GM12878 (cell line): Measurements from ENCODE around the gene MYO6. TPM values are rescaled to one million over a fixed set of nuclear protein-coding genes. Genes with fewer than 3 reads are reported as not detected.

Experiments
- ATAC-seq: fragments of 200-7000 bp; cut with Tn5 transposase; 3 replicates; pipeline ENCODE4 v1.9.1; 2020; ENCODE audit warnings: mild to moderate bottlenecking, moderate library complexity
- BruUV-seq: library from RNA; stranded (reverse); fragments of 400-500 nt; replicated peaks from 2 replicates; lab custom pipeline; 2021; lab: Mats Ljungman, UMichigan
- CTCF ChIA-PET: fragments of 300-600 bp; sonication (Branson Sonifier 250); formaldehyde crosslinking; extraction: SDS; loops from one replicate; lab custom pipeline; 2021; ENCODE audit warnings: inconsistent platforms; lab: Yijun Ruan, JAX
- POLR2A ChIA-PET: fragments of 350-600 bp; formaldehyde crosslinking; extraction: SDS; loops from one replicate; lab custom pipeline; 2021; ENCODE audit warnings: inconsistent platforms; lab: Charles Lee
- RAD21 ChIA-PET: fragments of 300-600 bp; sonication (Branson Sonifier 250); formaldehyde crosslinking; loops from one replicate; lab custom pipeline; 2023; ENCODE audit warnings: antibody characterized with exemption; ENCODE audit not compliant: unreplicated experiment; lab: Charles Lee
- SMC1A ChIA-PET: fragments of 300-600 bp; sonication (Branson Sonifier 250); formaldehyde crosslinking; loops from one replicate; lab custom pipeline; 2023; ENCODE audit not compliant: unreplicated experiment, uncharacterized antibody; lab: Charles Lee
- DNase-seq: peaks from one replicate; pipeline ENCODE4 v3.0.0-alpha.2; 2011; ENCODE audit warnings: low read depth, low spot score
- FAIRE-seq: peaks from 3 replicates; lab custom pipeline; 2011; peaks lifted over from hg19 to GRCh38; lab: Jason Lieb, UNC
- H2AFZ ChIP-seq: 2 replicates; pipeline ENCODE4 v1.6.0; 2011; ENCODE audit warnings: low read depth, low read length, control low read depth; ENCODE audit not compliant: control insufficient read depth
- H3K27ac ChIP-seq: 2 replicates; pipeline ENCODE4 v1.5.1; 2011; ENCODE audit warnings: control low read depth; ENCODE audit not compliant: control insufficient read depth, insufficient read depth
- H3K27me3 ChIP-seq, 2 experiments: replicated peaks in 1 of 2; 2 replicates each; pipeline versions ENCODE4 v1.6.0 to v1.6.1; 2011; ENCODE audit warnings: low read length in 1 of 2; ENCODE audit not compliant: control insufficient read depth in 2 of 2, insufficient read depth in 2 of 2
- H3K36me3 ChIP-seq, 2 experiments: 2 replicates each; pipeline ENCODE4 v1.5.1; 2011; ENCODE audit warnings: low read length in 1 of 2; ENCODE audit not compliant: control insufficient read depth in 2 of 2, insufficient read depth in 2 of 2
- H3K4me1 ChIP-seq: 2 replicates; pipeline ENCODE4 v1.6.1; 2011; ENCODE audit warnings: mild to moderate bottlenecking, low read length, moderate library complexity, mixed read lengths; ENCODE audit not compliant: control insufficient read depth, insufficient read depth
- H3K4me2 ChIP-seq: 2 replicates; pipeline ENCODE4 v1.6.0; 2011; ENCODE audit warnings: control low read depth; ENCODE audit not compliant: control insufficient read depth, insufficient read depth
- H3K4me3 ChIP-seq: fragments of 200-600 bp; sonication (generic); 2 replicates; pipeline ENCODE4 v1.5.1; 2016
- H3K79me2 ChIP-seq: 2 replicates; pipeline ENCODE4 v1.6.0; 2011; ENCODE audit warnings: low read length; ENCODE audit not compliant: control insufficient read depth, insufficient read depth
- H3K9ac ChIP-seq: 2 replicates; pipeline ENCODE4 v1.8.0; 2011; ENCODE audit warnings: low read length, control low read depth, mixed read lengths; ENCODE audit not compliant: control insufficient read depth, insufficient read depth
- H3K9me3 ChIP-seq: replicated peaks from 3 replicates; pipeline ENCODE4 v1.5.1; 2011; ENCODE audit warnings: mild to moderate bottlenecking, low read length; ENCODE audit not compliant: control insufficient read depth, insufficient read depth
- H4K20me1 ChIP-seq: 2 replicates; pipeline ENCODE4 v1.6.0; 2011; ENCODE audit not compliant: control insufficient read depth, insufficient read depth
- FOS ChIP-seq: IDR thresholded peaks from 3 replicates; pipeline ENCODE4 v1.6.1; 2011; ENCODE audit warnings: borderline replicate concordance; ENCODE audit not compliant: insufficient read length; ENCODE audit errors: extremely low read depth
- IRF4 ChIP-seq: IDR thresholded peaks from 2 replicates; pipeline ENCODE4 v1.6.1; 2011; ENCODE audit warnings: low read depth, low read length
- KDM1A ChIP-seq: fragments of 200-600 bp; sonication (generic); IDR thresholded peaks from 2 replicates; pipeline ENCODE4 v1.6.1; 2016; ENCODE audit warnings: borderline replicate concordance
- MTA3 ChIP-seq: IDR thresholded peaks from 2 replicates; pipeline ENCODE4 v1.6.1; 2012; ENCODE audit warnings: low read length, inconsistent platforms, borderline replicate concordance
- MYB ChIP-seq: fragments of 150-350 bp; IDR thresholded peaks from 2 replicates; pipeline ENCODE4 v1.6.1; 2014; ENCODE audit warnings: mild to moderate bottlenecking, low read depth, low read length, borderline replicate concordance
- MYC ChIP-seq: IDR thresholded peaks from 2 replicates; pipeline ENCODE4 v1.6.1; 2011; ENCODE audit warnings: mild to moderate bottlenecking, low read length, moderate library complexity, inconsistent platforms; ENCODE audit not compliant: insufficient read depth, insufficient replicate concordance, insufficient read length, severe bottlenecking
- POU2F2 ChIP-seq: IDR thresholded peaks from 3 replicates; pipeline ENCODE4 v1.6.1; 2011; ENCODE audit warnings: low read depth, mild to moderate bottlenecking, low read length, borderline replicate concordance
- RFX5 ChIP-seq: IDR thresholded peaks from 2 replicates; pipeline ENCODE4 v1.6.1; 2011; ENCODE audit warnings: low read depth, low read length, improper control_type of control experiment
- TARDBP ChIP-seq: IDR thresholded peaks from 2 replicates; pipeline ENCODE4 v1.6.1; 2016; ENCODE audit warnings: borderline replicate concordance
- USF2 ChIP-seq: IDR thresholded peaks from 2 replicates; pipeline ENCODE4 v1.6.1; 2011; ENCODE audit warnings: low read depth, low read length, improper control_type of control experiment, borderline replicate concordance
- ZNF207 ChIP-seq: fragments of 450-650 bp; IDR thresholded peaks from 2 replicates; pipeline ENCODE4 v1.6.1; 2014; ENCODE audit warnings: antibody characterized with exemption, mild to moderate bottlenecking, borderline replicate concordance
- WGBS: methylation state at CpG from one replicate; pipeline ENCODE4 v1.1.6; 2016; ENCODE audit warnings: low lambda C conversion rate; ENCODE audit not compliant: insufficient replicate concordance, insufficient coverage; ENCODE audit errors: missing lambda C conversion rate; 5-methylcytosine and 5-hydroxymethylcytosine counted together
- in situ Hi-C: fragments of 300-500 bp; cut with MboI; formaldehyde crosslinking; loops from 9 replicates; pipeline ENCODE4 v1.14.3; 2018; ENCODE audit warnings: mixed read lengths
- intact Hi-C: fragments of 100-400 bp; cut with micrococcal nuclease; formaldehyde crosslinking; loops from one replicate; pipeline ENCODE4 v1.14.2; 2022; ENCODE audit not compliant: unreplicated experiment
- polyA plus RNA-seq, 11 experiments: library from polyadenylated mRNA; depleted of rRNA in 4 of 11; unstranded in 6 of 11; stranded (reverse) in 5 of 11; fragments of >200 nt; fragmentation: Nextera tagmentation in 4 of 11; fragmentation: Illumina TruSeq in 1 of 11; extraction: Ambion mirVana in 4 of 11; extraction: Trizol in 1 of 11; gene quantifications; 1 replicate in 1 of 11; 2 replicates in 10 of 11; pipeline versions ENCODE4 v1.2.1 to v1.2.3, GENCODE V29; 2011 to 2016; ENCODE audit warnings: inconsistent platforms in 2 of 11, missing spikeins in 2 of 11, low read depth in 1 of 11
- total RNA-seq, 4 experiments: library from RNA; depleted of rRNA in 3 of 4; stranded (reverse); fragments of >200 nt in 3 of 4; fragmentation: Illumina TruSeq in 1 of 4; extraction: Trizol in 1 of 4; gene quantifications; 2 replicates each; pipeline versions ENCODE4 v1.2.1 to v1.2.3, GENCODE V29; 2013 to 2021
- TF ChIP-seq, protein P1 (sequence below): IDR thresholded peaks from 2 replicates; pipeline ENCODE4 v1.6.1; 2011; ENCODE audit warnings: borderline replicate concordance, low read depth, mild to moderate bottlenecking, moderate library complexity, low read length; ENCODE audit not compliant: insufficient read depth, poor library complexity, severe bottlenecking
- TF ChIP-seq, protein P2 (sequence below): fragments of 450-650 bp; IDR thresholded peaks from 2 replicates; pipeline ENCODE4 v1.6.1; 2018; ENCODE audit warnings: borderline replicate concordance, mild to moderate bottlenecking; ENCODE audit not compliant: partially characterized antibody

MYO6 gene
- total and polyA plus RNA-seq, 10 of the 15 experiments (the other 5 are each of a cell fraction or from before 2014, with no cell fraction given) = 7.9 to 30.4 (median 16.8) TPM

GRCh38 chr6:75882734-75883133, 133.7 kb downstream of the MYO6 start:
- no peaks in the 10 kb centered on the region for H4K20me1 ChIP-seq
- ChIA-PET POLR2A (no interaction called here), CTCF (interaction anchor here (4.6 kb wide), 1 partner anchor 11 kb away, joined by 35 read pairs; no protein-coding TSS in a partner anchor), SMC1A (no interaction called here), RAD21 (no interaction called here)
- intact Hi-C loops (no loop called here), in situ Hi-C loops (no loop called here)
- H3K36me3 ChIP-seq = no peaks in the 10 kb centered on the region; a peak in 1 of 4 replicates
- no peak overlapping the region for H3K27ac ChIP-seq
- no peaks in the 10 kb centered on the region for H3K9me3 ChIP-seq
- no peaks in the 10 kb centered on the region for H3K4me1 ChIP-seq
- H3K4me3 ChIP-seq = no peak overlapping the region
- DNase-seq = no peak
- H3K27me3 ChIP-seq = no peaks in the 10 kb centered on the region
- H3K79me2 ChIP-seq = no peaks in the 10 kb centered on the region
- H3K9ac ChIP-seq = no peak overlapping the region
- WGBS = 52% methylated on average over 2 of the region's 2 CpGs
- H3K4me2 ChIP-seq = no peak overlapping the region
- no peak overlapping the region for H2AFZ ChIP-seq
- no peak for FAIRE-seq
- TF ChIP-seq USF2 (no peak), MTA3 (no peak), IRF4 (no peak), KDM1A (no peak)
- no TSS peak for BruUV-seq
- no peak for ATAC-seq

- Histone ChIP-seq H2AFZ (no peak overlapping the region), H4K20me1 (no peaks in the 10 kb centered on the region), H3K27ac (no peak overlapping the region), H3K79me2 (no peaks in the 10 kb centered on the region), H3K4me3 (no peak overlapping the region), H3K4me2 (no peak overlapping the region), H3K36me3 (no peaks in the 10 kb centered on the region; a peak in 1 of 4 replicates), H3K9ac (no peak overlapping the region), H3K27me3 (no peaks in the 10 kb centered on the region), H3K4me1 (no peaks in the 10 kb centered on the region), H3K9me3 (no peaks in the 10 kb centered on the region)
- no peak for DNase-seq
- whole genome bisulfite sequencing = 9% methylated on average over 2 of the region's 2 CpGs
- POLR2A ChIA-PET = no interaction called here
- in situ Hi-C loops (no loop called here), intact Hi-C loops (no loop called here)
- BruUV-seq = no TSS peak
- RAD21 ChIA-PET = no interaction called here
- CTCF ChIA-PET = interaction anchor here (4.6 kb wide), 1 partner anchor 9 kb away, joined by 35 read pairs; no protein-coding TSS in a partner anchor
- SMC1A ChIA-PET = interaction anchor here (2.2 kb wide), 1 partner anchor 9 kb away, joined by 13 read pairs; no protein-coding TSS in a partner anchor
- ATAC-seq = no peak
- FAIRE-seq = no peak
- no peak for TF ChIP-seq ZNF207
- no peak for TF ChIP-seq MYC
- no peak for TF ChIP-seq RFX5
- no peak for TF ChIP-seq TARDBP
- no peak for TF ChIP-seq MYB
- TF ChIP-seq POU2F2 = no peak
- TF ChIP-seq FOS = no peak
- TF ChIP-seq, protein P1, sequence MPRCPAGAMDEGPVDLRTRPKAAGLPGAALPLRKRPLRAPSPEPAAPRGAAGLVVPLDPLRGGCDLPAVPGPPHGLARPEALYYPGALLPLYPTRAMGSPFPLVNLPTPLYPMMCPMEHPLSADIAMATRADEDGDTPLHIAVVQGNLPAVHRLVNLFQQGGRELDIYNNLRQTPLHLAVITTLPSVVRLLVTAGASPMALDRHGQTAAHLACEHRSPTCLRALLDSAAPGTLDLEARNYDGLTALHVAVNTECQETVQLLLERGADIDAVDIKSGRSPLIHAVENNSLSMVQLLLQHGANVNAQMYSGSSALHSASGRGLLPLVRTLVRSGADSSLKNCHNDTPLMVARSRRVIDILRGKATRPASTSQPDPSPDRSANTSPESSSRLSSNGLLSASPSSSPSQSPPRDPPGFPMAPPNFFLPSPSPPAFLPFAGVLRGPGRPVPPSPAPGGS = no peak
- TF ChIP-seq, protein P2, sequence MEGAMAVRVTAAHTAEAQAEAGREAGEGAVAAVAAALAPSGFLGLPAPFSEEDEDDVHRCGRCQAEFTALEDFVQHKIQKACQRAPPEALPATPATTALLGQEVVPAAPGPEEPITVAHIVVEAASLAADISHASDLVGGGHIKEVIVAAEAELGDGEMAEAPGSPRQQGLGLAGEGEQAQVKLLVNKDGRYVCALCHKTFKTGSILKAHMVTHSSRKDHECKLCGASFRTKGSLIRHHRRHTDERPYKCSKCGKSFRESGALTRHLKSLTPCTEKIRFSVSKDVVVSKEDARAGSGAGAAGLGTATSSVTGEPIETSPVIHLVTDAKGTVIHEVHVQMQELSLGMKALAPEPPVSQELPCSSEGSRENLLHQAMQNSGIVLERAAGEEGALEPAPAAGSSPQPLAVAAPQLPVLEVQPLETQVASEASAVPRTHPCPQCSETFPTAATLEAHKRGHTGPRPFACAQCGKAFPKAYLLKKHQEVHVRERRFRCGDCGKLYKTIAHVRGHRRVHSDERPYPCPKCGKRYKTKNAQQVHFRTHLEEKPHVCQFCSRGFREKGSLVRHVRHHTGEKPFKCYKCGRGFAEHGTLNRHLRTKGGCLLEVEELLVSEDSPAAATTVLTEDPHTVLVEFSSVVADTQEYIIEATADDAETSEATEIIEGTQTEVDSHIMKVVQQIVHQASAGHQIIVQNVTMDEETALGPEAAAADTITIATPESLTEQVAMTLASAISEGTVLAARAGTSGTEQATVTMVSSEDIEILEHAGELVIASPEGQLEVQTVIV = no peak
Measured at GRCh38 chr6:75884822-75885221, 135.8 kb downstream of the MYO6 start.
